Type B pancreatic cell (in vitro differentiated cells): ENCODE data around the gene EFHC2. TPM values are rescaled to one million over a fixed set of nuclear protein-coding genes. Genes with fewer than 3 reads are reported as not detected.
"Not testable (repeated sequence)": the region's sequence is repeated elsewhere in the genome, so short reads cannot be mapped to it uniquely, and the experiment has no call there.

Source experiments
- DNase-seq: peaks from one replicate; pipeline ENCODE4 v3.0.0; 2021; ENCODE audit warnings: mixed read lengths; ENCODE audit not compliant: unreplicated experiment; ENCODE audit errors: extremely low spot score
- H3K27ac Mint-ChIP-seq: 2 replicates; pipeline ENCODE4 v1.8.0; 2021; ENCODE audit warnings: mild to moderate bottlenecking, mixed read lengths
- H3K27me3 Mint-ChIP-seq: 2 replicates; pipeline ENCODE4 v1.8.0; 2021; ENCODE audit warnings: mixed read lengths
- H3K36me3 Mint-ChIP-seq: 2 replicates; pipeline ENCODE4 v1.8.0; 2021; ENCODE audit warnings: mixed read lengths
- H3K4me1 Mint-ChIP-seq: one replicate; pipeline ENCODE4 v1.8.0; 2021; ENCODE audit warnings: mixed read lengths; ENCODE audit not compliant: unreplicated experiment
- H3K4me3 Mint-ChIP-seq: 2 replicates; pipeline ENCODE4 v1.8.0; 2021; ENCODE audit warnings: mild to moderate bottlenecking, mixed read lengths
- H3K9me3 Mint-ChIP-seq: 2 replicates; pipeline ENCODE4 v1.8.0; 2021; ENCODE audit warnings: mixed read lengths
- total RNA-seq: library from RNA; stranded (reverse); gene quantifications from 2 replicates; pipeline ENCODE4 v1.2.1, GENCODE V29; 2021; ENCODE audit warnings: low replicate concordance
- TF ChIP-seq, protein P1 (sequence below): fragments of 200-600 bp; sonication (generic); conservative IDR thresholded peaks from 2 replicates; pipeline ENCODE4 v1.5.0; 2021; ENCODE audit warnings: antibody characterized with exemption, mild to moderate bottlenecking

The EFHC2 gene
- total RNA-seq, 1 donor from 2014 or later = 2.1 TPM

GRCh38 chrX:44253575-44253942 is 89.9 kb downstream of the EFHC2 start:
- no peaks in the 10 kb centered on the region for H3K36me3 Mint-ChIP-seq
- H3K4me3 Mint-ChIP-seq = no peak overlapping the region
- H3K9me3 Mint-ChIP-seq = no peaks in the 10 kb centered on the region
- DNase-seq = no peak
- TF ChIP-seq, protein P1, sequence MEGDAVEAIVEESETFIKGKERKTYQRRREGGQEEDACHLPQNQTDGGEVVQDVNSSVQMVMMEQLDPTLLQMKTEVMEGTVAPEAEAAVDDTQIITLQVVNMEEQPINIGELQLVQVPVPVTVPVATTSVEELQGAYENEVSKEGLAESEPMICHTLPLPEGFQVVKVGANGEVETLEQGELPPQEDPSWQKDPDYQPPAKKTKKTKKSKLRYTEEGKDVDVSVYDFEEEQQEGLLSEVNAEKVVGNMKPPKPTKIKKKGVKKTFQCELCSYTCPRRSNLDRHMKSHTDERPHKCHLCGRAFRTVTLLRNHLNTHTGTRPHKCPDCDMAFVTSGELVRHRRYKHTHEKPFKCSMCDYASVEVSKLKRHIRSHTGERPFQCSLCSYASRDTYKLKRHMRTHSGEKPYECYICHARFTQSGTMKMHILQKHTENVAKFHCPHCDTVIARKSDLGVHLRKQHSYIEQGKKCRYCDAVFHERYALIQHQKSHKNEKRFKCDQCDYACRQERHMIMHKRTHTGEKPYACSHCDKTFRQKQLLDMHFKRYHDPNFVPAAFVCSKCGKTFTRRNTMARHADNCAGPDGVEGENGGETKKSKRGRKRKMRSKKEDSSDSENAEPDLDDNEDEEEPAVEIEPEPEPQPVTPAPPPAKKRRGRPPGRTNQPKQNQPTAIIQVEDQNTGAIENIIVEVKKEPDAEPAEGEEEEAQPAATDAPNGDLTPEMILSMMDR = no peak
- H3K27me3 Mint-ChIP-seq = no peaks in the 10 kb centered on the region
- no peak overlapping the region for H3K27ac Mint-ChIP-seq
- no peaks in the 10 kb centered on the region for H3K4me1 Mint-ChIP-seq

DNA sequence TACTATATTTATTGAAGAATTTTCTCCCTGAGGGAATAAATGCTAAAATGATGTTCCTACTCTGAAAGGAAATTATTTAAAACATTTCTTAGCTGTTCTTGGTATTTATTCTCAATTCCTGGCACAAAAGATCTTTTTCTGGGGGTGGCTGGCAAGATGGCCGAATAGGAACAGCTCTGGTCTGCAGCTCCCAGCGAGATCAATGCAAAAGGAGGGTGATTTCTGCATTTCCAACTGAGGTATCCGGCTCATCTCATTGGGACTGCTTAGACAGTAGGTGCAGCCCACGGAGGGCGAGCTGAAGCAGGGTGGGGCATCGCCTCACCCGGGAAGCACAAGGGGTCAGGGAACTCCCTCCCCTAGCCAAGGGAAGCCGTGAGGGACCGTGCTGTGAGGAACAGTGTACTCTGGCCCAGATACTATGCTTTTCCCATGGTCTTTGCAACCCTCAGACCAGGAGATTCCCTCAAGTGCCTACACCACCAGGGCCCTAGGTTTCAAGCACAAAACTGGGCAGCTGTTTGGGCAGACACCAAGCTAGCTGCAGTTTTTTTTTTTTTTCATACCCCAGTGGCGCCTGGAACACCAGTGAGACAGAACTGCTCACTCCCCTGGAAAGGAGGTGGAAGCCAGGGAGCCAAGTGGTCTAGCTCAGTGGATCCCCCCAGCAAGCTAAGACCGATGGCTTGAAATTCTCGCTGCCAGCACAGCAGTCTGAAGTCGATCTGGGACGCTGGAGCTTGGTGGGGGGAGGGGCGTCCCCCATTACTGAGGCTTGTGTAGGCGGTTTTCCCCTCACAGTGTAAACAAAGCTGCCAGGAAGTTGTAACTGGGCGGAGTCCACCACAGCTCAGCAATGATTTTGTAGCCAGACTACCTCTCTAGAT is 90.5 kb downstream of the EFHC2 start:
- H3K36me3 Mint-ChIP-seq, H3K27ac Mint-ChIP-seq, H3K9me3 Mint-ChIP-seq, H3K27me3 Mint-ChIP-seq, DNase-seq, H3K4me1 Mint-ChIP-seq: not testable (repeated sequence)
- H3K4me3 Mint-ChIP-seq = peak overlapping the region; percentile 18

GRCh38 chrX:44247468-44247867 is 96.0 kb downstream of the EFHC2 start:
- H3K36me3 Mint-ChIP-seq = no peaks in the 10 kb centered on the region
- TF ChIP-seq, protein P1 = no peak
- H3K27me3 Mint-ChIP-seq = no peaks in the 10 kb centered on the region
- no peak overlapping the region for H3K27ac Mint-ChIP-seq
- peaks cover 4% of the 10 kb centered on the region for H3K4me1 Mint-ChIP-seq
- no peak overlapping the region for H3K4me3 Mint-ChIP-seq
- no peaks in the 10 kb centered on the region for H3K9me3 Mint-ChIP-seq
- no peak for DNase-seq

DNA sequence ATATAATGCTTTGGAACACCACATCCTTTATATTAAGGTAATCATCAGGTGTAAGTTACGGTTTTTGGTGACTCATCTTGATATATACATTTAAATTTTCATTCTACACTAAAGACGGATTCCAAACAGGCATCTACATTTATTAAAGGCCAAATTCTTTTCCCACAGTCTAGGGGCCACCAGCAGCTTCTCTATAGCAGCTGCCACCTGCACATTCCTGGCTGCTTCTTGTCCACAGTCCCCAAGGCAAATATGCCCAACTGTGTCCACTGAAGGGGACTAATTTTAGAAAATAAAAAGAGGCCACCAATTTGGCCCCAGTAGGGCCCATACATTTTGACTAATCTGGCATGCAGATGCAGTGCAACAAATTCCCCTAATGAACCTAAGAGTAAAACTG is 96.6 kb downstream of the EFHC2 start:
- H3K36me3 Mint-ChIP-seq = no peaks in the 10 kb centered on the region
- H3K27me3 Mint-ChIP-seq = no peaks in the 10 kb centered on the region
- TF ChIP-seq, protein P1 = no peak
- DNase-seq = no peak
- no peak overlapping the region for H3K27ac Mint-ChIP-seq
- H3K9me3 Mint-ChIP-seq = no peaks in the 10 kb centered on the region
- H3K4me3 Mint-ChIP-seq = no peak overlapping the region
- H3K4me1 Mint-ChIP-seq = peaks cover 4% of the 10 kb centered on the region

- no peaks in the 10 kb centered on the region for H3K36me3 Mint-ChIP-seq
- H3K27ac Mint-ChIP-seq = no peak overlapping the region
- no peak overlapping the region for H3K4me3 Mint-ChIP-seq
- DNase-seq = no peak
- TF ChIP-seq, protein P1 = no peak
- H3K4me1 Mint-ChIP-seq = peaks cover 4% of the 10 kb centered on the region
- H3K27me3 Mint-ChIP-seq = no peaks in the 10 kb centered on the region
- no peaks in the 10 kb centered on the region for H3K9me3 Mint-ChIP-seq
Observed at GRCh38 chrX:44245733-44246132, 97.7 kb downstream of the EFHC2 start.

DNA sequence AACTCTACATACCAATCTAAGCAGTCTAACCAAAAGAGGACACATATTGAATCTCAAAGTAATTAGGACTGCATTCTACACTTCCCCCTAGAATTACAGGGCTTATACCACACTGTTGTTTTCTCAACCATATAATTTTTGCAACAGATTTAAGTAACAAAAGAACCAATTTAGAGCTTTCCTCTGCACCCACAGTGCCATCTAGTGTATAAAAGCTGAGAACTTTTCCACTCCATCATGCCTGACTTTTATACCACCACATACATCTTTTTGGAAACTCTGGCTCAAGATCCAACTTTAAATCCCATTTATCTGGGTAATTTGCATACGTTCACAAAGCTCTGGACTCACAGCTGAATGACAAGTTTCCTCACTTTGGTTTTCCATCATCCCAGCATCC is 99.5 kb downstream of the EFHC2 start:
- H3K9me3 Mint-ChIP-seq = no peaks in the 10 kb centered on the region
- H3K4me3 Mint-ChIP-seq = no peak overlapping the region
- TF ChIP-seq, protein P1 = peak; percentile 71
- peaks cover 4% of the 10 kb centered on the region for H3K4me1 Mint-ChIP-seq
- DNase-seq = no peak
- no peaks in the 10 kb centered on the region for H3K36me3 Mint-ChIP-seq
- H3K27me3 Mint-ChIP-seq = no peaks in the 10 kb centered on the region
- no peak overlapping the region for H3K27ac Mint-ChIP-seq
